ENCODE data around the gene MEX3A. TPM values are rescaled to one million over a fixed set of nuclear protein-coding genes. Genes with fewer than 3 reads are reported as not detected.

The MEX3A gene
- total RNA-seq, 1 experiment from 2014 or later, result 68.0 TPM

GRCh38 chr1:156110252-156110651 is 28.0 kb upstream of the MEX3A start:
- Histone ChIP-seq H3K79me1 (ENCODE audit: insufficient read depth, low read depth, low read length, poor library complexity, severe bottlenecking) (no peaks in the 10 kb centered on the region), H2BK120ac (ENCODE audit: low read depth, low read length, poor library complexity, severe bottlenecking) (no peak overlapping the region), H3K4me2 (ENCODE audit: insufficient read depth, insufficient read length, low read length) (no peak overlapping the region), H2BK15ac (ENCODE audit: low read depth, low read length) (no peak overlapping the region), H2BK20ac (ENCODE audit: low read depth, low read length, poor library complexity, severe bottlenecking) (no peak overlapping the region), H3K14ac (ENCODE audit: insufficient read depth, low read length) (no peak overlapping the region), H2AK5ac (ENCODE audit: insufficient read length, low read length) (no peak overlapping the region), H3K27me3 (ENCODE audit: insufficient read depth, low read length) (no peaks in the 10 kb centered on the region), H3K79me2 (ENCODE audit: insufficient read depth, low read length) (no peaks in the 10 kb centered on the region), H3K27ac (ENCODE audit: insufficient read length, low read depth, low read length) (no peak overlapping the region), H4K20me1 (ENCODE audit: control insufficient read depth, insufficient read depth, insufficient read length) (no peaks in the 10 kb centered on the region), H3K18ac (ENCODE audit: insufficient read length, low read depth, low read length) (no peak overlapping the region), H3K4me1 (ENCODE audit: insufficient read depth, low read length) (peaks cover 7% of the 10 kb centered on the region; the same call in 1 of the 2 replicates), H3T11ph (ENCODE audit: low read length) (no peak overlapping the region), H2BK12ac (ENCODE audit: insufficient read length, low read depth, low read length) (no peak overlapping the region), H3K23ac (ENCODE audit: insufficient read length, low read depth, low read length) (no peak overlapping the region), H4K5ac (ENCODE audit: insufficient read length, low read depth, low read length) (no peak overlapping the region), H3K23me2 (ENCODE audit: insufficient read length, low read depth, low read length, poor library complexity, severe bottlenecking) (peaks cover 12% of the 10 kb centered on the region), H3K9ac (ENCODE audit: extremely low read depth, insufficient read length, low read length) (no peak overlapping the region), H4K91ac (ENCODE audit: insufficient read length, low read depth, low read length) (no peak overlapping the region), H3K56ac (ENCODE audit: insufficient read length, low read depth, low read length) (no peak overlapping the region), H3K4ac (ENCODE audit: low read depth, low read length) (no peak overlapping the region), H2BK5ac (ENCODE audit: insufficient read length, low read length) (no peak overlapping the region), H4K8ac (replicated peaks; ENCODE audit: insufficient read length, low read depth, low read length) (no peak overlapping the region), H2AFZ (ENCODE audit: low read length) (no peak overlapping the region), H3K9me3 (ENCODE audit: control insufficient read depth, low read depth, low read length) (no peaks in the 10 kb centered on the region)
- Mint-ChIP-seq H3K9me3 (no peaks in the 10 kb centered on the region; a peak in 1 of 5 replicates), H3K36me3 (ENCODE audit: insufficient read depth in 1 of 3, low read depth in 3 of 3) (peaks cover 0 to 2% (median 0%) of the 10 kb centered on the region in 3 experiments; a peak in 1 of 7 replicates), H3K4me3 (no peak overlapping the region), H3K27me3 (ENCODE audit: low read depth) (peaks cover 11% of the 10 kb centered on the region), H3K4me1 (peaks cover 34 to 51% of the 10 kb centered on the region in 2 experiments), H3K27ac (no peak overlapping the region)
- DNase-seq, result no peak
- no CpG with 5 or more reads among the region's 2 CpGs for WGBS (ENCODE audit: extremely low coverage, insufficient read length, low lambda C conversion rate)
- TF ChIP-seq CTCF (conservative IDR thresholded peaks at IDR 0.05), result no peak

Measured in H9 (cell line).